HL-60 (cell line): Measurements from ENCODE around the gene SLC25A25.

Experiments used
- CTCF ChIP-seq: IDR thresholded peaks from one replicate; pipeline ENCODE4 v1.5.1; 2011; ENCODE audit warnings: low read length, control low read depth, inconsistent platforms; ENCODE audit not compliant: insufficient read depth
- POLR2AphosphoS5 ChIP-seq: IDR thresholded peaks from 2 replicates; pipeline ENCODE4 v1.6.1; 2012; ENCODE audit warnings: low read depth

- TF ChIP-seq POLR2AphosphoS5 (no peak), CTCF (no peak)
These were observed 21.3 kb downstream of the SLC25A25 start for GRCh38 chr9:128089299-128089698.
